HepG2 (cell line): ENCODE measurements around the gene MARK2. TPM values are rescaled to one million over a fixed set of nuclear protein-coding genes. Genes with fewer than 3 reads are reported as not detected.

ENCODE experiments used
- KDM2A ChIP-seq: sonication (generic); formaldehyde crosslinking; IDR thresholded peaks from 2 replicates; pipeline ENCODE4 v1.4.0; 2020; ENCODE audit warnings: low read depth, missing genetic modification reagents, borderline replicate concordance
- RELA ChIP-seq: sonication (generic); formaldehyde crosslinking; IDR thresholded peaks from 2 replicates; pipeline ENCODE4 v1.4.0; 2020; ENCODE audit warnings: missing genetic modification reagents
- SOX5 ChIP-seq: IDR thresholded peaks from 2 replicates; pipeline ENCODE4 v1.6.1; 2016; ENCODE audit warnings: borderline replicate concordance
- SP2 ChIP-seq: sonication (generic); formaldehyde crosslinking; IDR thresholded peaks from 2 replicates; pipeline ENCODE4 v1.5.1; 2020; ENCODE audit warnings: mild to moderate bottlenecking, missing genetic modification reagents
- SP5 ChIP-seq: IDR thresholded peaks from 2 replicates; pipeline ENCODE4 v1.6.1; 2016; ENCODE audit warnings: low read depth, borderline replicate concordance
- THYN1 ChIP-seq: sonication (generic); formaldehyde crosslinking; IDR thresholded peaks from 2 replicates; pipeline ENCODE4 v1.8.1; 2023; ENCODE audit warnings: low read depth, mild to moderate bottlenecking, moderate library complexity, missing genetic modification reagents, borderline replicate concordance
- ZBTB7B ChIP-seq: sonication (generic); formaldehyde crosslinking; IDR thresholded peaks from 2 replicates; pipeline ENCODE4 v1.4.0; 2020; ENCODE audit warnings: missing genetic modification reagents
- ZMAT3 ChIP-seq: sonication (generic); formaldehyde crosslinking; conservative IDR thresholded peaks from 2 replicates; pipeline ENCODE4 v1.7.0; 2021; ENCODE audit warnings: missing genetic modification reagents
- ZNF225 ChIP-seq: sonication (generic); formaldehyde crosslinking; IDR thresholded peaks from 2 replicates; pipeline ENCODE4 v1.4.0; 2020; ENCODE audit warnings: mild to moderate bottlenecking, missing genetic modification reagents
- polyA plus RNA-seq, 8 experiments: library from polyadenylated mRNA; depleted of rRNA in 3 of 8; stranded (reverse) in 7 of 8; unstranded in 1 of 8; fragments of >200 nt; fragmentation: Illumina TruSeq in 4 of 8; extraction: Trizol in 4 of 8; gene quantifications; 2 replicates each; pipeline versions ENCODE4 v1.2.1 to v1.2.3, GENCODE V29; 2011 to 2016; ENCODE audit warnings: low read depth in 4 of 8, missing spikeins in 1 of 8, mixed read lengths in 1 of 8; ENCODE audit not compliant: insufficient read depth in 1 of 8
- total RNA-seq, 5 experiments: library from RNA; depleted of rRNA; stranded (reverse); fragments of >200 nt; fragmentation: Illumina TruSeq; extraction: Trizol; gene quantifications; 2 replicates each; pipeline ENCODE4 v1.2.3, GENCODE V29; 2016; ENCODE audit warnings: low read depth in 1 of 5
- TF ChIP-seq, protein P1 (sequence below): IDR thresholded peaks from 2 replicates; pipeline ENCODE4 v1.6.1; 2016; ENCODE audit warnings: missing genetic modification reagents, missing compliant biosample characterization
- TF ChIP-seq, protein P2 (sequence below): sonication (generic); formaldehyde crosslinking; IDR thresholded peaks from one replicate; pipeline ENCODE4 v1.5.1; 2020; ENCODE audit warnings: mild to moderate bottlenecking, missing genetic modification reagents; ENCODE audit errors: not compliant biosample characterization
- TF ChIP-seq, protein P3 (sequence below): sonication (generic); formaldehyde crosslinking; IDR thresholded peaks from 2 replicates; pipeline ENCODE4 v1.8.0; 2022; ENCODE audit warnings: missing genetic modification reagents, mild to moderate bottlenecking, borderline replicate concordance
- TF ChIP-seq, protein P4 (sequence below): sonication (generic); formaldehyde crosslinking; IDR thresholded peaks from 2 replicates; pipeline ENCODE4 v1.8.0; 2022; ENCODE audit warnings: mild to moderate bottlenecking, missing genetic modification reagents, moderate library complexity
- TF ChIP-seq, protein P5 (sequence below): sonication (generic); formaldehyde crosslinking; IDR thresholded peaks from 2 replicates; pipeline ENCODE4 v1.4.0; 2020; ENCODE audit warnings: low read depth, mild to moderate bottlenecking, missing genetic modification reagents

MARK2 gene
- total and polyA plus RNA-seq, 2 of the 13 experiments (the other 11 are each of a cell fraction or from before 2014, with no cell fraction given): 13.5 to 13.9 TPM

DNA sequence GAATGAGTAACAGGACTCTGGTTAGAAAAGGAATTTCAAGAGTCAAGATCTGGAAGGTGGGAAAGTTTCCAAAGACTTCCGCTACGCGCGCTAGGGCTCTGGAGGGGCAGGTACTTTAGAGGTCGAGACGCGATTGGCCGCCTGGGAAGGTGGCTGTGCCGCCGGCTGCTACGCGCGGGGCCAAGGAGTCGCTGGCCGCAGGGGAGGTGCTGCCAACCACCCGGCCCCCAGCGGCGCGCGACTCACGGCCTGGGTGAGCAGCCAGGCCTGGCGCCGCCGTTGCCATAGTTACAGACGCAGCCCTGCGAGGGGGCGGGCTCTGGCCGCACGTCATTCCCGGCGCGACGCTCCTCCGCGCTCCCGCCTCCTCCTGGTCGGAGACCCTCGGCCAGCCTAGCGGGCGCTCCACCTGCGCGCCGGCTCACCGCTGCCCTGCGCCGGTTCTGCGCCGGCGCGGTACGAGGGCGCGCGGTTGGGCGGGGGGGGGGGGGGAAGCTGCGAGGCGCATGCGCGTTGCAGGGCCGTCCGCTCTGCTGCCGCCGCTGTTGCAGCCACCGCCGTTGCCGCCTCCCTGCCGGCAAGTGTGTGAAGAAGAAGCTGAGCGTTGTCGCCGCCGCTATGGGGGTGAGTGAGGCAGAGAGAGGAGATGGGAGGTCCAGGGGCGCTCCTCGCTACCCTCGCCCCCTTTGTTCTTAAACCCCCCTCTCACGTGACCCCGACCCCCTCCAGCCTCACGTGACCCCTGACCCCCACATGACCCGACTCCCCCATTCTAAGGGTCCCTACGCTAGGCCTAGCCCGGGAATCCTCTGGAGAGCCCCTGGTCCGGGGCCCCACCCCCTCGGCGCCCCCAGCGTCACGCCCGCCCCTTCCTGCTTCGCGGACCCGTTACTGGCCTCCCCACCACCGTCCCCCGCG lies 99.8 kb downstream of the MARK2 start, which contains the start of gene NAA40 (continued):
- TF ChIP-seq SOX5 (CRISPR knock-in tag) (peak; percentile 14; the same call in 1 of the 2 replicates), SP2 (CRISPR knock-in tag) (peak; percentile 77), ZMAT3 (CRISPR knock-in tag) (peak; percentile 21; the same call in 1 of the 2 replicates), SP5 (CRISPR knock-in tag) (peak; percentile 67), ZBTB7B (CRISPR knock-in tag) (peak; percentile 85; the same call in 1 of the 2 replicates), RELA (CRISPR knock-in tag) (peak; percentile 58; the same call in 1 of the 2 replicates), THYN1 (CRISPR knock-in tag) (no peak), KDM2A (CRISPR knock-in tag) (peak; percentile 55; the same call in 1 of the 2 replicates), ZNF225 (CRISPR knock-in tag) (no peak)
- TF ChIP-seq, protein P1, sequence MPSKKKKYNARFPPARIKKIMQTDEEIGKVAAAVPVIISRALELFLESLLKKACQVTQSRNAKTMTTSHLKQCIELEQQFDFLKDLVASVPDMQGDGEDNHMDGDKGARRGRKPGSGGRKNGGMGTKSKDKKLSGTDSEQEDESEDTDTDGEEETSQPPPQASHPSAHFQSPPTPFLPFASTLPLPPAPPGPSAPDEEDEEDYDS (CRISPR knock-in tag): peak; percentile 52; the same call in 1 of the 2 replicates
- TF ChIP-seq, protein P2, sequence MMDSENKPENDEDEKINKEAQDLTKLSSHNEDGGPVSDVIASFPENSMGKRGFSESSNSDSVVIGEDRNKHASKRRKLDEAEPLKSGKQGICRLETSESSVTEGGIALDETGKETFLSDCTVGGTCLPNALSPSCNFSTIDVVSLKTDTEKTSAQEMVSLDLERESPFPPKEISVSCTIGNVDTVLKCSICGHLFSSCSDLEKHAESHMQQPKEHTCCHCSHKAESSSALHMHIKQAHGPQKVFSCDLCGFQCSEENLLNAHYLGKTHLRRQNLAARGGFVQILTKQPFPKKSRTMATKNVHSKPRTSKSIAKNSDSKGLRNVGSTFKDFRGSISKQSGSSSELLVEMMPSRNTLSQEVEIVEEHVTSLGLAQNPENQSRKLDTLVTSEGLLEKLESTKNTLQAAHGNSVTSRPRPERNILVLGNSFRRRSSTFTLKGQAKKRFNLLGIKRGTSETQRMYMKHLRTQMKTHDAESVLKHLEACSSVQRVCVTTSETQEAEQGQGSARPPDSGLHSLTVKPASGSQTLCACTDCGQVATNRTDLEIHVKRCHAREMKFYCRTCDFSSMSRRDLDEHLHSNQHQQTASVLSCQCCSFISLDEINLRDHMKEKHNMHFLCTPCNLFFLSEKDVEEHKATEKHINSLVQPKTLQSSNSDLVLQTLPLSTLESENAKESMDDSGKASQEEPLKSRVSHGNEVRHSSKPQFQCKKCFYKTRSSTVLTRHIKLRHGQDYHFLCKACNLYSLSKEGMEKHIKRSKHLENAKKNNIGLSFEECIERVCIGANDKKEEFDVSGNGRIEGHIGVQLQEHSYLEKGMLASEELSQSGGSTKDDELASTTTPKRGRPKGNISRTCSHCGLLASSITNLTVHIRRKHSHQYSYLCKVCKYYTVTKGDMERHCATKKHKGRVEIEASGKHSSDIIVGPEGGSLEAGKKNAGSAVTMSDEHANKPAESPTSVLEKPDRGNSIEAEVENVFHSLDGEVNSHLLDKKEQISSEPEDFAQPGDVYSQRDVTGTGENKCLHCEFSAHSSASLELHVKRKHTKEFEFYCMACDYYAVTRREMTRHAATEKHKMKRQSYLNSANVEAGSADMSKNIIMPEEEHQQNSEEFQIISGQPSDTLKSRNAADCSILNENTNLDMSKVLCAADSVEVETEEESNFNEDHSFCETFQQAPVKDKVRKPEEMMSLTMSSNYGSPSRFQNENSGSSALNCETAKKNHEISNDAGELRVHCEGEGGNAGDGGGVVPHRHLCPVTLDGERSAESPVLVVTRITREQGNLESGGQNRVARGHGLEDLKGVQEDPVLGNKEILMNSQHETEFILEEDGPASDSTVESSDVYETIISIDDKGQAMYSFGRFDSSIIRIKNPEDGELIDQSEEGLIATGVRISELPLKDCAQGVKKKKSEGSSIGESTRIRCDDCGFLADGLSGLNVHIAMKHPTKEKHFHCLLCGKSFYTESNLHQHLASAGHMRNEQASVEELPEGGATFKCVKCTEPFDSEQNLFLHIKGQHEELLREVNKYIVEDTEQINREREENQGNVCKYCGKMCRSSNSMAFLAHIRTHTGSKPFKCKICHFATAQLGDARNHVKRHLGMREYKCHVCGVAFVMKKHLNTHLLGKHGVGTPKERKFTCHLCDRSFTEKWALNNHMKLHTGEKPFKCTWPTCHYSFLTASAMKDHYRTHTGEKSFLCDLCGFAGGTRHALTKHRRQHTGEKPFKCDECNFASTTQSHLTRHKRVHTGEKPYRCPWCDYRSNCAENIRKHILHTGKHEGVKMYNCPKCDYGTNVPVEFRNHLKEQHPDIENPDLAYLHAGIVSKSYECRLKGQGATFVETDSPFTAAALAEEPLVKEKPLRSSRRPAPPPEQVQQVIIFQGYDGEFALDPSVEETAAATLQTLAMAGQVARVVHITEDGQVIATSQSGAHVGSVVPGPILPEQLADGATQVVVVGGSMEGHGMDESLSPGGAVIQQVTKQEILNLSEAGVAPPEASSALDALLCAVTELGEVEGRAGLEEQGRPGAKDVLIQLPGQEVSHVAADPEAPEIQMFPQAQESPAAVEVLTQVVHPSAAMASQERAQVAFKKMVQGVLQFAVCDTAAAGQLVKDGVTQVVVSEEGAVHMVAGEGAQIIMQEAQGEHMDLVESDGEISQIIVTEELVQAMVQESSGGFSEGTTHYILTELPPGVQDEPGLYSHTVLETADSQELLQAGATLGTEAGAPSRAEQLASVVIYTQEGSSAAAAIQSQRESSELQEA (CRISPR knock-in tag): no peak
- TF ChIP-seq, protein P3, sequence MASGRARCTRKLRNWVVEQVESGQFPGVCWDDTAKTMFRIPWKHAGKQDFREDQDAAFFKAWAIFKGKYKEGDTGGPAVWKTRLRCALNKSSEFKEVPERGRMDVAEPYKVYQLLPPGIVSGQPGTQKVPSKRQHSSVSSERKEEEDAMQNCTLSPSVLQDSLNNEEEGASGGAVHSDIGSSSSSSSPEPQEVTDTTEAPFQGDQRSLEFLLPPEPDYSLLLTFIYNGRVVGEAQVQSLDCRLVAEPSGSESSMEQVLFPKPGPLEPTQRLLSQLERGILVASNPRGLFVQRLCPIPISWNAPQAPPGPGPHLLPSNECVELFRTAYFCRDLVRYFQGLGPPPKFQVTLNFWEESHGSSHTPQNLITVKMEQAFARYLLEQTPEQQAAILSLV (CRISPR knock-in tag): peak; percentile 53; the same call in 1 of the 2 replicates
- TF ChIP-seq, protein P4, sequence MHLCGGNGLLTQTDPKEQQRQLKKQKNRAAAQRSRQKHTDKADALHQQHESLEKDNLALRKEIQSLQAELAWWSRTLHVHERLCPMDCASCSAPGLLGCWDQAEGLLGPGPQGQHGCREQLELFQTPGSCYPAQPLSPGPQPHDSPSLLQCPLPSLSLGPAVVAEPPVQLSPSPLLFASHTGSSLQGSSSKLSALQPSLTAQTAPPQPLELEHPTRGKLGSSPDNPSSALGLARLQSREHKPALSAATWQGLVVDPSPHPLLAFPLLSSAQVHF (CRISPR knock-in tag): no peak; the same call in 1 of the 2 replicates
- TF ChIP-seq, protein P5, sequence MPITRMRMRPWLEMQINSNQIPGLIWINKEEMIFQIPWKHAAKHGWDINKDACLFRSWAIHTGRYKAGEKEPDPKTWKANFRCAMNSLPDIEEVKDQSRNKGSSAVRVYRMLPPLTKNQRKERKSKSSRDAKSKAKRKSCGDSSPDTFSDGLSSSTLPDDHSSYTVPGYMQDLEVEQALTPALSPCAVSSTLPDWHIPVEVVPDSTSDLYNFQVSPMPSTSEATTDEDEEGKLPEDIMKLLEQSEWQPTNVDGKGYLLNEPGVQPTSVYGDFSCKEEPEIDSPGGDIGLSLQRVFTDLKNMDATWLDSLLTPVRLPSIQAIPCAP: no peak
